ENCODE results near the gene MYBPH. TPM values are rescaled to one million over a fixed set of nuclear protein-coding genes. Genes with fewer than 3 reads are reported as not detected.

MYBPH gene
- total and polyA plus RNA-seq, 2 donors (not counting 1 experiment from before 2014, with no cell fraction given) = not detected

- no peak overlapping the region for H3K27ac ChIP-seq (ENCODE audit: low read length in 2 of 2)
- no peaks in the 10 kb centered on the region for H3K9me3 ChIP-seq (ENCODE audit: control extremely low read depth in 1 of 3, control insufficient read depth in 2 of 3, insufficient read depth in 1 of 3, low read length in 2 of 3)
- Mint-ChIP-seq H3K27me3 (peaks cover 26% of the 10 kb centered on the region), H3K4me3 (no peak overlapping the region), H3K4me1 (peaks cover 10% of the 10 kb centered on the region), H3K27ac (no peak overlapping the region), H3K9me3 (ENCODE audit: insufficient read depth) (no peaks in the 10 kb centered on the region)
- no peaks in the 10 kb centered on the region for H3K79me2 ChIP-seq (ENCODE audit: control insufficient read depth, insufficient read depth, low read length)
- no peak for TF ChIP-seq EZH2 (IDR thresholded peaks at IDR 0.05; ENCODE audit: borderline replicate concordance, insufficient read depth, low read depth, low read length, poor library complexity, severe bottlenecking)
- no peak for TF ChIP-seq CTCF (IDR thresholded peaks at IDR 0.05)
- H3K4me3 ChIP-seq (ENCODE audit: control extremely low read depth in 1 of 5, extremely low read depth in 1 of 5, insufficient read depth in 1 of 5, low read depth in 2 of 5, low read length in 4 of 5) = no peak overlapping the region
- intact Hi-C loops (cut with micrococcal nuclease) = no loop called here
- POLR2A ChIA-PET = no interaction called here
- H3K36me3 ChIP-seq (replicated peaks in 1 of 2; ENCODE audit: control extremely low read depth in 1 of 2, control insufficient read depth in 1 of 2, extremely low read depth in 1 of 2, insufficient read depth in 2 of 2, low read length in 1 of 2) = no peaks in the 10 kb centered on the region
- H2AFZ ChIP-seq (ENCODE audit: insufficient read depth, low read depth, low read length, poor library complexity, severe bottlenecking) = no peak overlapping the region
- peaks cover 7 to 8% of the 10 kb centered on the region in 2 donors for H3K4me1 ChIP-seq (ENCODE audit: control insufficient read depth in 2 of 2, insufficient read depth in 2 of 2, low read length in 2 of 2)
- no peaks in the 10 kb centered on the region for H4K20me1 ChIP-seq (ENCODE audit: control insufficient read depth, insufficient read depth, low read length, poor library complexity, severe bottlenecking)
- no peak for ATAC-seq (ENCODE audit: low read depth)
- no peak for DNase-seq
- no peak overlapping the region for H3K9ac ChIP-seq (ENCODE audit: low read length)
- CTCF ChIA-PET = no interaction called here
- peaks cover 0 to 8% (median 2%) of the 10 kb centered on the region in 4 experiments for H3K27me3 ChIP-seq (replicated peaks in 1 of 4; ENCODE audit: control extremely low read depth in 1 of 4, control insufficient read depth in 3 of 4, insufficient read depth in 4 of 4, low read length in 3 of 4)
- H3K4me2 ChIP-seq (replicated peaks; ENCODE audit: low read depth, low read length, poor library complexity, severe bottlenecking) = no peak overlapping the region
- WGBS (ENCODE audit: insufficient coverage) = 83% methylated on average over 7 of the region's 12 CpGs
These were observed 41.5 kb downstream of the MYBPH start for GRCh38 chr1:203133970-203134725.

- POLR2A ChIA-PET = no interaction called here
- CTCF ChIA-PET = no interaction called here
- H2AFZ ChIP-seq (ENCODE audit: insufficient read depth, low read depth, low read length, poor library complexity, severe bottlenecking) = no peak overlapping the region
- no peak overlapping the region for H3K27ac Mint-ChIP-seq
- intact Hi-C loops (cut with micrococcal nuclease) = no loop called here
- ATAC-seq (ENCODE audit: low read depth) = no peak
- peaks cover 20% of the 10 kb centered on the region for H3K4me1 Mint-ChIP-seq
- H3K36me3 ChIP-seq (replicated peaks in 1 of 2; ENCODE audit: control extremely low read depth in 1 of 2, control insufficient read depth in 1 of 2, extremely low read depth in 1 of 2, insufficient read depth in 2 of 2, low read length in 1 of 2) = no peaks in the 10 kb centered on the region
- H3K4me2 ChIP-seq (replicated peaks; ENCODE audit: low read depth, low read length, poor library complexity, severe bottlenecking) = no peak overlapping the region
- DNase-seq = no peak
- H3K27me3 ChIP-seq (replicated peaks in 1 of 4; ENCODE audit: control extremely low read depth in 1 of 4, control insufficient read depth in 3 of 4, insufficient read depth in 4 of 4, low read length in 3 of 4) = peaks cover 0 to 30% (median 12%) of the 10 kb centered on the region in 4 experiments
- no peaks in the 10 kb centered on the region for H3K79me2 ChIP-seq (ENCODE audit: control insufficient read depth, insufficient read depth, low read length)
- H3K9ac ChIP-seq (ENCODE audit: low read length) = no peak overlapping the region
- peaks cover 39% of the 10 kb centered on the region for H3K27me3 Mint-ChIP-seq
- no peak overlapping the region for H3K4me3 ChIP-seq (ENCODE audit: control extremely low read depth in 1 of 5, extremely low read depth in 1 of 5, insufficient read depth in 1 of 5, low read depth in 2 of 5, low read length in 4 of 5)
- no peak overlapping the region for H3K4me3 Mint-ChIP-seq
- no peaks in the 10 kb centered on the region for H4K20me1 ChIP-seq (ENCODE audit: control insufficient read depth, insufficient read depth, low read length, poor library complexity, severe bottlenecking)
- WGBS (ENCODE audit: insufficient coverage) = 95% methylated on average over 8 of the region's 9 CpGs
- H3K4me1 ChIP-seq (ENCODE audit: control insufficient read depth in 2 of 2, insufficient read depth in 2 of 2, low read length in 2 of 2) = peaks cover 14 to 21% of the 10 kb centered on the region in 2 donors
- no peaks in the 10 kb centered on the region for H3K9me3 Mint-ChIP-seq (ENCODE audit: insufficient read depth)
- peaks cover 0 to 6% (median 0%) of the 10 kb centered on the region in 3 donors for H3K9me3 ChIP-seq (ENCODE audit: control extremely low read depth in 1 of 3, control insufficient read depth in 2 of 3, insufficient read depth in 1 of 3, low read length in 2 of 3)
- no peak for TF ChIP-seq CTCF (IDR thresholded peaks at IDR 0.05)
- no peak for TF ChIP-seq EZH2 (IDR thresholded peaks at IDR 0.05; ENCODE audit: borderline replicate concordance, insufficient read depth, low read depth, low read length, poor library complexity, severe bottlenecking)
- H3K27ac ChIP-seq (ENCODE audit: low read length in 2 of 2) = no peak overlapping the region
These were observed 44.0 kb downstream of the MYBPH start for GRCh38 chr1:203131548-203132200.

Measured in B cell (primary cell).